GM20000 (cell line): Measurements from ENCODE around the gene TXLNB.
"Not testable (repeated sequence)": the region's sequence is repeated elsewhere in the genome, so short reads cannot be mapped to it uniquely, and the experiment has no call there.

ENCODE experiments used
- DNase-seq: peaks from one replicate; pipeline ENCODE4 v3.0.0; 2012; ENCODE audit warnings: low spot score
- CTCF ChIP-seq: IDR thresholded peaks from 2 replicates; pipeline ENCODE4 v1.5.1; 2012; ENCODE audit warnings: mild to moderate bottlenecking, control low read depth; ENCODE audit errors: extremely low read depth, missing control alignments

TXLNB gene

GRCh38 chr6:139242457-139243240, 49.1 kb downstream of the TXLNB start:
- DNase-seq = no peak

GRCh38 chr6:139240161-139241010, 51.4 kb downstream of the TXLNB start:
- TF ChIP-seq CTCF = no peak
- no peak for DNase-seq

More at GRCh38 chr6:139242457-139243240, 49.1 kb downstream of the TXLNB start:
- TF ChIP-seq CTCF = no peak

GRCh38 chr6:139239064-139239463, 52.7 kb downstream of the TXLNB start:
- no peak for DNase-seq
- TF ChIP-seq CTCF = no peak

GRCh38 chr6:139236105-139236504, 55.7 kb downstream of the TXLNB start:
- DNase-seq = no peak
- no peak for TF ChIP-seq CTCF

GRCh38 chr6:139235661-139236060, 56.1 kb downstream of the TXLNB start:
- TF ChIP-seq CTCF = no peak

GRCh38 chr6:139234193-139234592, 57.6 kb downstream of the TXLNB start:
- not testable (repeated sequence) for DNase-seq

More at GRCh38 chr6:139235661-139236060, 56.1 kb downstream of the TXLNB start:
- DNase-seq = no peak

- TF ChIP-seq CTCF = no peak
- DNase-seq = no peak
These were observed 60.6 kb downstream of the TXLNB start for GRCh38 chr6:139231206-139231605.
